KMS-11 (cell line): ENCODE measurements around the gene NEURL2.

Experiments used
- H2AFZ ChIP-seq: fragments of 200-600 bp; sonication (generic); 2 replicates; pipeline ENCODE4 v1.6.1; 2016; ENCODE audit warnings: antibody characterized with exemption, mixed run types, low read depth
- H3K27ac ChIP-seq: fragments of 200-600 bp; sonication (generic); 2 replicates; pipeline ENCODE4 v1.6.1; 2016; ENCODE audit warnings: mild to moderate bottlenecking, mixed run types
- H3K27me3 ChIP-seq: fragments of 200-600 bp; sonication (generic); 2 replicates; pipeline ENCODE4 v1.6.1; 2017; ENCODE audit warnings: mild to moderate bottlenecking, low read depth, mixed run types, moderate library complexity; ENCODE audit not compliant: insufficient read depth
- H3K36me3 ChIP-seq: fragments of 200-600 bp; sonication (generic); 2 replicates; pipeline ENCODE4 v1.6.1; 2017; ENCODE audit warnings: mild to moderate bottlenecking, mixed run types; ENCODE audit not compliant: insufficient read depth
- H3K4me1 ChIP-seq: fragments of 200-600 bp; sonication (generic); 2 replicates; pipeline ENCODE4 v1.6.1; 2016; ENCODE audit warnings: mild to moderate bottlenecking, low read depth, mixed run types; ENCODE audit not compliant: poor library complexity, severe bottlenecking
- H3K4me2 ChIP-seq: fragments of 200-600 bp; sonication (generic); 2 replicates; pipeline ENCODE4 v1.7.0; 2016; ENCODE audit warnings: mild to moderate bottlenecking, mixed run types
- H3K4me3 ChIP-seq: fragments of 200-600 bp; sonication (generic); IDR thresholded peaks from 2 replicates; pipeline ENCODE4 v1.6.1; 2017; ENCODE audit warnings: low read depth, low read length, mixed read lengths; ENCODE audit not compliant: insufficient read depth
- H3K79me2 ChIP-seq: fragments of 200-600 bp; sonication (generic); 2 replicates; pipeline ENCODE4 v1.6.1; 2016; ENCODE audit warnings: low read depth, mixed run types; ENCODE audit not compliant: insufficient read depth
- H3K9ac ChIP-seq: fragments of 200-600 bp; sonication (generic); 2 replicates; pipeline ENCODE4 v1.6.1; 2016; ENCODE audit warnings: mild to moderate bottlenecking, mixed run types
- H4K20me1 ChIP-seq: fragments of 200-600 bp; sonication (generic); 2 replicates; pipeline ENCODE4 v1.6.1; 2016; ENCODE audit warnings: mild to moderate bottlenecking, mixed run types; ENCODE audit not compliant: insufficient read depth
- TF ChIP-seq, protein P1 (sequence below): fragments of 200-600 bp; sonication (generic); conservative IDR thresholded peaks from 2 replicates; pipeline ENCODE4 v1.6.1; 2017; ENCODE audit warnings: low read depth, mild to moderate bottlenecking, antibody characterized with exemption, low read length, moderate library complexity, mixed read lengths

Gene NEURL2

DNA sequence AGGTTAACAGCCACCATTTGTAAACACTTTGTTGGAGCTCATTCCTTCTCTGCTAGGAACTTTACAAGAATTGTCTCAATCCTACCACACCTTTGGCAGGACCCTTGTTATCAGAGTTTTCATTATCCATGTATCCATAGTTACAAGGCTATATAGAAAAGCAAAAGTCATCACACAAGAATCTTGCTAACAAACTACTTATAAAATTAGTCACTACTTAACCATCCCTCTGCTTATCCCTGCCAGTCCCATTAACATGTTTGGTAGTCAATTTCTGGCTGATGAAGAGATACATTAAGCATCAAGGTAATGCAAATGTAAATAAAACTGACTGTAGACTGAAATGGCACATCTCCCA lies 23.2 kb downstream of the NEURL2 start:
- Histone ChIP-seq H3K4me3 (no peak overlapping the region), H4K20me1 (no peaks in the 10 kb centered on the region), H3K4me1 (no peaks in the 10 kb centered on the region), H3K27ac (no peak overlapping the region), H3K27me3 (no peaks in the 10 kb centered on the region), H3K4me2 (no peak overlapping the region), H3K9ac (no peak overlapping the region), H3K79me2 (no peaks in the 10 kb centered on the region), H2AFZ (no peak overlapping the region), H3K36me3 (no peaks in the 10 kb centered on the region)
- TF ChIP-seq, protein P1, sequence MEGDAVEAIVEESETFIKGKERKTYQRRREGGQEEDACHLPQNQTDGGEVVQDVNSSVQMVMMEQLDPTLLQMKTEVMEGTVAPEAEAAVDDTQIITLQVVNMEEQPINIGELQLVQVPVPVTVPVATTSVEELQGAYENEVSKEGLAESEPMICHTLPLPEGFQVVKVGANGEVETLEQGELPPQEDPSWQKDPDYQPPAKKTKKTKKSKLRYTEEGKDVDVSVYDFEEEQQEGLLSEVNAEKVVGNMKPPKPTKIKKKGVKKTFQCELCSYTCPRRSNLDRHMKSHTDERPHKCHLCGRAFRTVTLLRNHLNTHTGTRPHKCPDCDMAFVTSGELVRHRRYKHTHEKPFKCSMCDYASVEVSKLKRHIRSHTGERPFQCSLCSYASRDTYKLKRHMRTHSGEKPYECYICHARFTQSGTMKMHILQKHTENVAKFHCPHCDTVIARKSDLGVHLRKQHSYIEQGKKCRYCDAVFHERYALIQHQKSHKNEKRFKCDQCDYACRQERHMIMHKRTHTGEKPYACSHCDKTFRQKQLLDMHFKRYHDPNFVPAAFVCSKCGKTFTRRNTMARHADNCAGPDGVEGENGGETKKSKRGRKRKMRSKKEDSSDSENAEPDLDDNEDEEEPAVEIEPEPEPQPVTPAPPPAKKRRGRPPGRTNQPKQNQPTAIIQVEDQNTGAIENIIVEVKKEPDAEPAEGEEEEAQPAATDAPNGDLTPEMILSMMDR: no peak

DNA sequence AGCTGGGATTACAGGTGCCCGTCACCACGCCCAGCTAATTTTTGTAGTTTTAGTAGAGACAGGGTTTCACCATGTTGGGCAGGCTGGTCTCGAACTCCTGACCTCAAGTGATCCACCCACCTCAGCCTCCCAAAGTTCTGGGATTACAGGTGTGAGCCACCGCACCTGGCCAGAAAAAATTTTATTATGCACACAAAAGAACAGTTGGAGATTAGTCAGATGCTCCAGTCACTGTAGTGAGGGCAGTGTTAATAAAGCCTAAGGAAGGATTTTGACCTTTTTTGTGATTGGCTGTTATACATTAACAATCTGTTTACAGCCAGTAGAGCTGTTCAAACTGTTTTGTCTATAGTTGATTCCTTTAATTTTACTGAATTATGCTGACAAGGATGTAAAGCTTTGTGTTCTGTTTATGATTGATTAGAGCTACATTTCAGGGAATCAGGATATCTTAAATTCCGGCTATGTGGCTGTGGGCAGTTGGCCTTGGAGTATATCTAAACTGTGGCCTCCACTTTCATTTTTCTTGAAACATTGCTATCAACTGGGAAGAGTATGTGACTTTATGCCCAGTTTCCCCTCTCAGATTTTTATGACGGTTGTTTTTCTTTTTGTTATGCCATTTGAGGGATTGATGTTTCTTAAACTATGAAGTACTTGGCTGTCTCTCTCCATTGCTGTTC lies 23.7 kb downstream of the NEURL2 start:
- no peak overlapping the region for H3K27ac ChIP-seq
- no peak overlapping the region for H3K4me3 ChIP-seq
- no peaks in the 10 kb centered on the region for H3K27me3 ChIP-seq
- H3K4me2 ChIP-seq: no peak overlapping the region
- H2AFZ ChIP-seq: no peak overlapping the region
- no peaks in the 10 kb centered on the region for H3K79me2 ChIP-seq
- H4K20me1 ChIP-seq: no peaks in the 10 kb centered on the region
- no peaks in the 10 kb centered on the region for H3K36me3 ChIP-seq
- no peak overlapping the region for H3K9ac ChIP-seq
- H3K4me1 ChIP-seq: no peaks in the 10 kb centered on the region
- TF ChIP-seq, protein P1: no peak

DNA sequence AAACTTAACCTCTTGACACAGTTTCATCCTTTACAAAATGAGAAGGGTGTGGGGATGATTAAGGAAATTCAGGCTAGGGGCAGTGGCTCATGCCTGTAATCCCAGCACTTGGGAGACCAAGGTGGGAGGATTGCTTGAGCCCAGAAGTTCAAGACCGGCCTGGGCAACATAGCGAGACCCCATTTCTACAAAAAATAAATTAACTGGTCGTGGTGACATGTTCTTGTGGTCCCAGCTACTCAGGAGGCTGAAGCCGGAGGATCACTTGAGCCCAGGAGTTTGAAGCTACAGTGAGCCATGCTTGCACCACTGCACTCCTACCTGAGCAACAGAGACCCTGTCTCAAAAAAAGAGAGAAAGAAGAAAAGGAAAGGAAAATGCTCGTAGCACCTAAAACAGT lies 24.6 kb downstream of the NEURL2 start:
- H3K27me3 ChIP-seq: no peaks in the 10 kb centered on the region
- H3K27ac ChIP-seq: no peak overlapping the region

DNA sequence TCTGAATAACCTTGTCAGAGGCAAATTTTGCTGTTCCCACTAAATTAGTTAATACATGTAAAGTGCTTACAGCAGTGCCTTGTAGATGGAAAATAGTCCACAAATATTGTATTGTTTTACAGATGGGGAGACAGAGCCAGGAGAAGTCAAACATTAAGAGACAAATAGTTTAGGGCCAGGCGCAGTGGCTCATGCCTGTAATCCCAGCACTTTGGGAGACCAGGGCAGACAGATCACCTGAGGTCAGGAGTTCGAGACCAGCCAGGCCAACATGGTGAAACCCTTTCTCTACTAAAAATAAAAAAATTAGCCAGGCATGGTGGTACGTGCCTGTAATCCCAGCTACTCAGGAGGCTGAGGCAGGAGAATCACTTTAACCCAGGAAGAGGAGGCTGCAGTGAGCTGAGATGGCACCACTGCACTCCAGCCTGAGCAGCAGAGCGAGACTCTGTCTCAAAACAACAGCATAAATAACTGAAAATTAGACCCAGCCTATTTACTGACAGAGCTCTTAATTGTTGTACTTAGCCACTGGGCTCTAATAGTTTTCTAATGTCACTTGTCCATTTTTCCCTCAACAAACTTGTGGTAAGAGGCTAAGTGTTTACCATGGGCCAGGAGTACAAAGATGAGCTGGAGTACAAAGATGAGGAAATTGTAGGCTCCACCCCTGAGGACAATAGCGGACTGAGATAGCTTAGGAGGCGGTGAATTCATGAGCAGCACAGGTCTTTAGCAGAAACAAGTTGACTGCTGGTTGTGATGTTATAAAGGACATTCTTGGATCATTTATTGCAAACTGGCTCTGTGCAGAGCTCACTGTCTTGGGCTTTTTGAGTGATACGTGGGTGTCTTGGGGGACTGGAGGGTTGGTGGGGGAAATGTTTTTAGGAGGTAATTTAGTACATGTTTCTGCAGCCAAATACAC lies 27.2 kb downstream of the NEURL2 start:
- H3K4me2 ChIP-seq: no peak overlapping the region
- H3K9ac ChIP-seq: no peak overlapping the region
- no peak overlapping the region for H2AFZ ChIP-seq
- H3K36me3 ChIP-seq: no peaks in the 10 kb centered on the region
- no peaks in the 10 kb centered on the region for H4K20me1 ChIP-seq
- TF ChIP-seq, protein P1: no peak
- H3K4me3 ChIP-seq: no peak overlapping the region
- no peaks in the 10 kb centered on the region for H3K79me2 ChIP-seq
- peaks cover 7% of the 10 kb centered on the region for H3K4me1 ChIP-seq
- H3K27ac ChIP-seq: no peak overlapping the region
- H3K27me3 ChIP-seq: no peaks in the 10 kb centered on the region

More for the DNA sequence above, 24.6 kb downstream of the NEURL2 start:
- H4K20me1 ChIP-seq: no peaks in the 10 kb centered on the region
- H3K4me1 ChIP-seq: no peaks in the 10 kb centered on the region
- TF ChIP-seq, protein P1: no peak
- H3K79me2 ChIP-seq: no peaks in the 10 kb centered on the region
- no peak overlapping the region for H2AFZ ChIP-seq
- no peak overlapping the region for H3K9ac ChIP-seq
- no peak overlapping the region for H3K4me3 ChIP-seq
- no peak overlapping the region for H3K4me2 ChIP-seq
- H3K36me3 ChIP-seq: no peaks in the 10 kb centered on the region
